HG02852 (cell line): Measurements from ENCODE around the gene RTP5.

Source experiments
- ATAC-seq: cut with Tn5 transposase; IDR thresholded peaks from one replicate; pipeline ENCODE4 v1.9.1; 2021; ENCODE audit warnings: mild to moderate bottlenecking, moderate library complexity; ENCODE audit not compliant: unreplicated experiment

The RTP5 gene

DNA sequence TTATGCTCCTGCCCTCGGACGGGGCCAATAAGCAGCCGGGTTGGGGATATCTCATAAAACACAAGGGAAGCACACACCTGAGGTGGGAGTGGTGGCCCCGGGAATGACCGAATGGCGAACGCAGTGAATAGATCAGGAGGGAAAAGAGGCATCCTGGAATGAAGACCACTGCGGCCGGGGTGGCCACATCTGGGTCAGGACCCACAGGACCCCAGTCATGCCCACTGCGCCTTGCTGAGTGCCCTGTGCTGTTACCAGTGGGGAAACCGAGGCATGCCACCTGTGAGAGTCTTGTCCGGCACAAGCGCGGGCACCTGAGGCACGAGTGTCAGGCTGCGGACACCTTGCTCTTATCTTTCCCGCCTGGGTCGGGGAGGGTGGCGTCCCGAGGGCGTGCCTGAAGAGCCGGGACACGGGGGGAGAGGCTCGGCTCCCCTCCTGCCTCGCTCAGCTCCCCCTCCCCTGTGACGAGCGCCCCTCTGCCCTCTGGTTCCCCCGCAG is 12.4 kb upstream of the RTP5 start:
- ATAC-seq = no peak

- no peak for ATAC-seq
These were observed 11.9 kb upstream of the RTP5 start for GRCh38 chr2:241857572-241858121.

GRCh38 chr2:241858206-241859016 is 11.1 kb upstream of the RTP5 start, which contains the start of gene PDCD1:
PDCD1 (minus strand) TSS chr2:241858894; CDS start chr2:241858838, 56 bp downstream.
- ATAC-seq = no peak

- ATAC-seq = no peak
These were observed 10.5 kb upstream of the RTP5 start for GRCh38 chr2:241859017-241859435.

- no peak for ATAC-seq
These were observed 9.9 kb upstream of the RTP5 start for GRCh38 chr2:241859436-241860183.

DNA sequence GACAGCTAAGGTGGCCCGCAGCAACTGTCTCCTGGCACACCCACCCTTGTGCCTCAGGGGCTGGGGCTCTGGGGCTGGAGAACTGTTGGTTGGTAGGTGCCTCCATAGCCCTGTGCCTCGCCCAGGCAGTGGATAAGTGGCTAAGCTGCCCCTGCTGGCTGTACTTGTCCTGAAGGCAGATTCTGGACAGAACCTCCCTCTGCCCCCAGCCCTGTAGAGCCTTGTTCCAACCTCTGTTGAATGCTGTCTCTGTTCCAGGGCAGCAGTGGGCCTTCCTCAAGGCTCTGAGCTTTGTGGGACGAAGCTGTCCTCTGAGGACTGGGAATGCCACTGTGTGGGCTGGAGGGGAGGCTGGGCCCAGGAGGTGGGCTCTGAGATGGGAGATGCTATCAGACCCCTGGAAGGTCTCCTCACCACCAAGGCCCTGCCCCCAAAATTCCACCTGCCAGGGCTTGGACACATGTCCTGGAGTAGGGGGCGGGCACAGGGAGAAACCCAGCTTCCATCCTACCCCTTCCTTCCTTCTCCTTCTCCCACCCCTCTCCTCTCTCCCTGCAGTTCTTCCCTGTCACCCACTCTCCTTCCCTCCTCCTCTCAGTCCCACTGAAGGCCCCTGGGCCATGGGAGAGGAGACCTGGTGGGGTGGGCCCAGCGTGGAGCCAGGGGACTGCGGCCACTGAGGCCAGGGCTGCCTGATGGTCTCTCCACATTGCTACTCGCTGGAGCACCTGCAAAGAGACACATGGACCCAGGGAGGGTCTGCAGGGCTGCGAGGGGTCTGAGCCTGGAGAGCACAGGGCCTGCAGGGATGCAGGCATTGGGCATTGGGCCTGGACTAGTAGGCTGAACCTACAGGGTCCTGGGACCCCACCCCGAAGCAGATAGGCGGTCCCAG is 9.1 kb upstream of the RTP5 start:
- no peak for ATAC-seq

DNA sequence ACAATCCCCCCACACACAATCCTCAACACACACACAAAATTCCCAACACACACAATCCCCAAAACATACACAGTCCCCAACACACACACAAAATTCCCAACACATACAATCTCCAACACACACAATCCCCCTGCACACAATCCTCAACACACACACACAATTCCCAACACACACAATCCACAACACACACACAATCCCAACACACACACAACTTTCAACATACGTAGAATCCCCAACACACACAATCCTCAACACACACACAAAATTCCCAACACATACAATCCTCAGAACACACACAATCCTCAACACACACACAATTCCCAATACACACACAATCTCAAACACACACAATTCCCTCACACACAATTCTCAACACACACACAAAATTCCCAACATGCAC is 8.3 kb upstream of the RTP5 start:
- no peak for ATAC-seq

- ATAC-seq = no peak
These were observed 7.4 kb upstream of the RTP5 start for GRCh38 chr2:241862093-241862492.

DNA sequence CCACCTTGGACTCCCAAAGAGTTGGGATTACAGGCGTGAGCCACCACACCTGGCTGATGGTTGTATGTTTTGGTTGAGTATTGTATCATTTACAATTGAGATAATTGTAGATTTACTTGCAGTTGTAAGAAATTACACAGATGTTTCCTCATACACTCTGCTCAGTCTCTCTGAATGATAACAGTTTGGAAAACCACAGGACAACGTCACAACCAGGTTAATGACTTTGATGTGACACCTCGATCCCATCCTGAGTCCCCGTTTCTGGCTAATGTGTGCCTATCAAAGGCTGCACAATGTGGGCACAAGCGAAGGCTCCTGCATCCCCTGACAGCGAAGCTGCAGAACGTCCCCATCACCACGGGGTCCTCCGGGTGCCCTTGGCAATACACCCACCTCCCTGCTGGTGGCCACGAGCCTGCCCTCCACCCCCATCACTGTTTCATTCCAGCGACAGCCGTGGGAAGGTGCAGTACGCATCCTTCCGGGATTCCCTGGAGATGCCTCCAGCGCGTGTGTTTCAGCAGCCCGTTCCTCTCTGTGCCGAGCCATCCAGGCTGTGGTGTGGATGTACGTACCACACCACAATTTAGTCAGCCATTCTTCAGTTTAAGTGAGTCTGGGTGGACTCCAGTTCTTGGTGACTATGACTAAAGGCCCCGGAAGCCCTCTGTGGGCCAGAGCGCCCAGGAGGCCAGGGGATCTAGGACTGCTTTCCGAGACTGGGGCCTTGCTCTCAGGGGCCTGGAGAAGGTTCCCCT is 6.6 kb upstream of the RTP5 start:
- no peak for ATAC-seq

DNA sequence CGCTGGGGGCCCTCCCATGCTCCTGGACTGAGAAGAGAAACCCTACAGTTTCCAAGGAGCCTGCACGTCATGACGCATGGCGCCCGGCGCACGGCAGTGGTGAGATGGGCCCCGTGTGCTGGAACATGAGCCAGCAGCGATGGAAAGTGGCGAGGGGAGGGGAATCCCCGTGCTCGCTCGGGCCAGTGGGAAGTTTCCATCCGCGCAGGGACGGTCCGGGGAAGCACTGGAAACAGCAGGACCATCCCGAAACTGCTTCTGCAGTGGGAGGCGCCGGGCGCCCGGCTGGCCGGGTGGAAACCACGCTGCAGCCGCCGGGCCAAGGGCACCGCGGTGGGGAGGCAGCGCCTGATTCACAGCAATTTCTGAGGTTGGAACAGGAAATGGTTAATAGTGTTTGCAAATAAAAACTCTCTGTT is 6.0 kb upstream of the RTP5 start:
- ATAC-seq = no peak

DNA sequence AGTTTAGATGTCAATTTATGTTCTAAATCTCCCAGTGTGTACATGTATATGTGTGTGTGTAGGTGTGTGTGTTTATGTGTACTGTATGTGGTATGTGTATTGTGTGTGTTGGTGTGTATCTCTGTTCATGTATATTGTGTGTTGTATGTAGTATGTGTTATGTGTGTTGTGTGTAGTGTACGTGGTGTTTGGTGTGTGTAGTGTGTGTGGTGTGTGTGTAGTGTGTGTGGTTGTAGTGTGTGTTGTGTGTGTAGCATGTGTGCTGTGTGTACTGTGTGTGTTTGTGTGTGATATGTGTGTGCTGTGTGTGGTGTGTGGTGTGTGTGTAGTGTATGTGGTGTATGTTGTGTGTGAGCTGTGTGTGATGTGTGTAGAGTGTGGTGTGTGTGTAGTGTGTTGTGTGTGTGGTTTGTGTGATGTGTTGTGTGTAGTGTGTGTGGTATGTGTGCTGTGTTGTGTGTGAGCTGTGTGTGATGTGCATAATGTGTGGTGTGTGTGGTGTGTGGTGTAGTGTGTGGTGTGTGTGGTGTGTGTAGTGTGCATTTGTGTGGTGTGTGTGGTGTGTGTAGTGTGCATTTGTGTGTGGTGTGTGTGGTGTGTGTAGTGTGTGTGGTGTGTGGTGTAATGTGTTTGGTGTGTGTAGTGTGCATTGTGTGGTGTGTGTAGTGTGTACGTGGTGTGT is 5.2 kb upstream of the RTP5 start:
- no peak for ATAC-seq

GRCh38 chr2:241864850-241865213 is 4.7 kb upstream of the RTP5 start:
- no peak for ATAC-seq

GRCh38 chr2:241865416-241865956 is 4.0 kb upstream of the RTP5 start:
- no peak for ATAC-seq

- no peak for ATAC-seq
These were observed 3.4 kb upstream of the RTP5 start for GRCh38 chr2:241865957-241866789.

DNA sequence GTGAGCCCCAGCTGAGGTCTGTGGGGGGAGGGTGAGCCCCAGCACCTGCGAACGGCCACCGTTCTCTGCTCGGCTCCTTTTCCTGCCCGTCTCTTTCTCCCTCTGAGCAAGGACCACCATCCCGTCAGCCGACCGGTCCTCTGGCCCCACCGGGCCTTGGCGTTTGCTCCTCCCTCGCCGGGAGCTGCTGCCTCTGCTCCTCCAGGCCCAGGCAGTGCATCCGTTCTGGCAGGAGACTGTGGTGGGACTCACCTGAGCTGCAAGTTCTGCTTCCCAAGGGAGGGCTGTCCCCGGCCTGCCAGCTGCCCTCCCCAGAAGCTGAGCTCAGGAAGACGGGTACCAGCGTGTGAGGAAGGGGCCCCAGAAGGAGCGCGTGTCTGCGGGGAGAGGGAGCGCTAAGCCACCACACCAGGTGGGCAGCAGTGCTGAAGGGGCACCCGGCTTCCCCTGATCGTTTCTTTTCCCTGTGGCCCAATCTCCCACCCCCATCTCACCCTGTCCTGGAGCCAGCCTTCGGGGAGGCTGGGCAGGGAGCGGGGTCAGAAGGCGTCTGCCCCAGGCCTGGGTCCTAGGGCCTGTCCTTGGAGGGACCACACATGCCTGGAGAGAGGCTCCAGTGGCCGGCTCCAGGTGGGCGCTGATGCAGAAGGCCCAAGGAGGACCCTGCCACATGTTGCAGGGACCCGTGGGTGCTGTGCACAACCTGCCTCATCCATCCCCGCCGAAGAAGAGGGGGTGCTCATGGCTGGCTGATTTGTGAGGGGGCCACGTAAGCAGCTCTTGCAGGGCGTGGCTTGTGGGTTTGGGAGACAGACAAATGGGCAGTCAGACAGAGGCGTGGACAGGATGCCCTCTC is 2.5 kb upstream of the RTP5 start:
- no peak for ATAC-seq

- no peak for ATAC-seq
These were observed 1.6 kb upstream of the RTP5 start for GRCh38 chr2:241867776-241868420.

DNA sequence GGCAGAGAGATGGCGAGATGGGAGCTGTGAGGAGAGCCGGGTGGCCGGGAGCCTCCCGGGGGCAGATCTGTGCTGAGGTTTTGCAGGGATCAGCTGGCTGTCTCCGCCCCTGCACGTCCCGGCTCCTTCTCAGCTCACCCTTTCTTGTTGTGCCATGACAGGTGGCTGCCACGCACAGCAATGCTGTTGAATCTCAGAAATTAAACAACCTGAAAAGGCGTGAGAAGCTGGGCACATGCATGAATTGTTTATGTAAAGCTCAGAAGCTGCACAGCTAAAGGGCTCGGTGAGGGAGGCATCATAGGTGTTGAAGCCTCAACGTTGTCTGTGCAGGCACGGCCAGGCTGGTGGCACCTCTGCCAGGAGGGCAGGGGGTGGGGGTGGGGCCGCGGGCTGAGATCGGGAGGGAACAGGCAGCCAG is 858 bp upstream of the RTP5 start:
- no peak for ATAC-seq
